Lung microvascular endothelial cell (primary cell): ENCODE data around the gene TESPA1. TPM values are rescaled to one million over a fixed set of nuclear protein-coding genes. Genes with fewer than 3 reads are reported as not detected.
"Not testable (repeated sequence)": the region's sequence is repeated elsewhere in the genome, so short reads cannot be mapped to it uniquely, and the experiment has no call there.

Experiments
- DNase-seq, 2 donors: peaks; one replicate each; pipeline versions ENCODE4 v3.0.0 to v3.0.0-alpha.2; 2010; ENCODE audit warnings: low read depth in 2 of 2
- total RNA-seq: library from RNA; depleted of rRNA; stranded (reverse); fragments of >200 nt; gene quantifications from 2 replicates; pipeline ENCODE4 v1.2.1, GENCODE V29; 2014

The TESPA1 gene
- total RNA-seq, 1 donor from 2014 or later: not detected

DNA sequence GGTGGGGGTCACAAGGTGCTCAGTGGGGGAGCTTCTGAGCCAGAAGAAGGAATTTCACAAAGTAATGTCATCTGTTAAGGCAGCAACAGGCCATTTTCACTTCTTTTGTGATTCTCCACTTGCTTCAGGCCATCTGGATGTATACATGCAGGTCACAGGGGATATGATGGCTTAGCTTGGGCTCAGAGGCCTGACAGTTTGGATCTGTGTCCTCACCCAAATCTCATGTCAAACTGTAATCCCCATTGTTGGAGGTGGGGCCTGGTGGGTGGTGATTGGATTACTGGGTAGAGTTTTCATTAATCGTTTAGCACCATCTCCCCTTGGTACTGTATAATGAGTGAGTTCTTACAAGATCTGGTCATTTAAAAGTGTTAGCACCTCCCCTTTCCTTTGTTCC lies 36.4 kb downstream of the TESPA1 start:
- DNase-seq: no peak

- no peak for DNase-seq
Measured at GRCh38 chr12:54945082-54945481, 39.5 kb downstream of the TESPA1 start.

DNA sequence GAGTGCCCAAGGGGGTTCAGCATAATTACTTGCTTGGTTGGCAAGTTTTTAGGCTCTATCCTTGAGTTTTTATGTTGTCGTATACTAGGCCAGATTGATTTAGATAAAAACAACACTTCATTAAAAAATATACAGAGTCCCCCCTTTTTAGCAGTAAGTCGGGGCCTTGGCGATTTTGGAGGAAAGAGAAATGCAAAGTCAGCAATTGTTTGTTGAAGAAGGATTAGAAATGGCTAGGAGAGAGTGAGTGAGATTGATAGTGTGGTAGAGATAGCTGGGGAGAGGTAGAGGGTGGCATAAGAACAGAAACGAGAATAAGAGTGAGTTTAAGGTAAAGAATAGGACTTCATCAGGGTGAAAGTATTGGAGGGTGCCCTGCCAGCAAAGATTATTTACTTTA lies 41.3 kb downstream of the TESPA1 start:
- not testable (repeated sequence) for DNase-seq

DNA sequence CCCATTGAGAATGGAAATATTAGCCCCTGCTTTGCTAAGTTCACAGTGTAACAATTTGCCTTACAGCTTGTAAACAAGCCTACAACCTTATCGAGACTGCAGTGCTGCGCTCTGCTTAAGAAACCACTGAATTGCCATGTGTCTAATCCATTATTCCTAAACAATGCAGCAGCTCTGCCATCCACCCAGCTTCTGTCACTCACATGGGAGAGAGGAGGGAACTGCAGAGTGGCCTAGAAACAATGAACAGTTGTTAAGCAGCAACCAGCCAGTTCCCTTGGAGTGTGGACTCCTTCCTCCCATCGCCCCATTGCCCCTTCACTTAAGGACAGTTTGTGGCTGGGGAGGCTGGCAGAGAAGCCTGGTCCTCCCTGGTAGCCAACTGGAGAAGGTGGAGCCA lies 42.9 kb downstream of the TESPA1 start:
- no peak for DNase-seq

DNA sequence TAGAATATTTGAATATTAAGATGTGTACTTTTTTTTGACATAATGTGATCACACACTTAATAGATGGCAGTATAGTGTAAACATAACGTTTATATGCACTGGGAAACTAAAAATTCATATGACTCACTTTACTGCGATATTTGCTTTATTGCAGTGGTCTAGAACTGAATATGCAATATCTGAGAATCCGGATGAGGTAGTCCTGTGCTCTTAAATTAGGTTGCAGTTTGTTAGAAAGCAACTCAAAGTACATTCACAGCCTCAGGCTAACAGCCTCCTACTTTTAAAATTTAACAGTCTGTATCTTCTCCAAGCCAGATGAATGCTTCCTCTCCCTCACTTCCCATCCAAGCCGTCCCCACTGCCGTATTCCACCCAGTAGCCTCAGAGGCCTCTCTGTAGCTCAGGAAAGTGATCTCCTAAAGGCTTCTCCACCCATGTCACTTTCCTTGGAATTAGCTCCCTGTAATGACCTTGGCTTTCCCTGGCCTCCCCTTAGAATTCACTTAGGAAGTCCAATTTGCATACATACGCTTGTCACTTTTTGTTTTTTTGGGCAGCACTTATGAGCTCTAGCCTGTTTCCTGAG lies 43.7 kb downstream of the TESPA1 start:
- no peak for DNase-seq

DNA sequence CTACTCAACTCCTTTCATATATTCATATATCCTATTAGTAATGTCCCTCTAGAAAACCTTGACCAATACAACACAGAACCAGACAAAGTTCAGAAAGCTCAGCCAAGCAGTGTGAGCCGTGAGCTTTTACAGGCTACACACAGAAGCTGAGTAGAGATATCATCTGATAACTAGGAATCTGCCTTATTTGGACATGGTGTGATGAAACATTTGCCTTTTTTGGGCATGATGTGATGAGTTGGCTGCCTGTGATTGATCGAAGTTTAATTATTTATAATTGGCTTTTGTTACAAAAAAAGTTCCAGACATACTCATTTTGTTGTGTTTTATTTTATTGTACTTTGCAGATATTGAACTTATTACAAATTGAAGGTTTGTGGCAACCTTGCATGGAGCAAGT lies 46.6 kb downstream of the TESPA1 start:
- no peak for DNase-seq

DNA sequence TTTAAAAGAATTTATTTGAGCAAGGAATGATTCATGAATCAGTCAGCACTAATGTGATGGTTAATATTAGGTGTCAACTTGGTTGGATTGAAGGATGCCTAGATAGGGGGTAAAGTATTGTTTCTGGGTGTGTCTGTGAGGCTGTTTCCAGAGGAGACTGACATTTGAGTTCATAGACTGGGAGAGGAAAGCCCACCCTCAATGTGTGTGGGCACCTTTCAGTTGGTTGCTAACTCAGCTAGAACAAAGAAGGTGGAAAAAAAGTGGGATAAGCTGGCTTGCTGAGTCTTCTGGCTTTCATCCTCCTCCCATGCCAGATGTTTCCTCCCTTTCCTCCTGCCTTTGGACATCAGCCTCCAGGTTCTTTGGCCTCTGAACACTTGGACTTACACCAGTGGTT lies 47.2 kb downstream of the TESPA1 start:
- peak in 1 of 2 donors; percentile 23 for DNase-seq

DNA sequence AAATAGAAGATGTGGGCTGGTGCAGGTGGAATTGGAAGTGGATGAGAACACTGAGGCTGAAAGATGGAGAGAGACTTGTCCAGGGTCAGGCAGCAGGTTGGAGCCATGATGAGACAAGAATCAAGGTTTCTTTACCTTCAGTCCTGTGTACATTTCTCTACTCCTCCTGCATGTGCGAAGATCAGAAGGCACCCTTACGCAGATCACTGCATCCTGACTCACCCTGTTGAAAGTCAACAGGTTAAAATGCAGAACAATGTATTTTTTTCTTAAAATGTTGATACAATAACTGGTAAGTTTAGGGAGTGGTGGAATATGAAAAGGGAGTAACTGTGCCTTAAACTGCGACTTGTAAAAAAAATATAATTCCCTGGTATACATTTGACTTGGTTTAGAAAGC lies 47.8 kb downstream of the TESPA1 start:
- no peak for DNase-seq

DNA sequence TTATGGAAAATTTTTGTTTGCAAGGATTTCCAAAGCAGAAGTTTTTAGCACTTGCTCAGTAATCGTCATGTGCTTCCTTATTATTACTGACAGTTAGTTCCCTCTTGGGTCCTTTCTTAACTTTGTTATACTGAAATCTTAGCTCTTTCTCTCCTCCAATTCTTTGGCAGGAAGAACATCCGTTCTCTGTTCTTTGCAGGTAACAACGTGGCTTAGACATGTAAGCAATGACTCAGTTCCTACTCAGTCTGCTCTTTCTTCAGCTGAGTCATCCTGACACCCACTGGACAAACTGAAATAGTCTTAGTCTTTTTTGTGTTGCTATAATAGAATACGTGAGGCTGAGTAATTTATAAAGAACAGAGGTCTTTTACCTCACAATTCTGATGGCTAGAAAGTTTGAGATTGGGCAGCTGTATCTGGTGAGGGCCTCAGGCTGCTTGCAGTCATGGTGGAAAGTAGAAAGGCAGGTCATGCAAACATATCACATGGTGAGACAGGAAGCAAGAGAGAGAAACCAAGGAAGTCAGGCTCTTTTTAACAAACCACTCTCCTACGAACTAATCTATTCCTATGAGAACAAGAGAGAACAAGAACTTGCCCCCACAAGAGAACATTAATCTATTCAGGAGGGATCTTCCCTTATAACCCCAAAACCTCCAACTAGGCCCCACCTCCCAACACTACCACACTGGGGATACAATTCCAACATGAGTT lies 49.2 kb downstream of the TESPA1 start:
- DNase-seq: peak; percentile 17 to 94

DNA sequence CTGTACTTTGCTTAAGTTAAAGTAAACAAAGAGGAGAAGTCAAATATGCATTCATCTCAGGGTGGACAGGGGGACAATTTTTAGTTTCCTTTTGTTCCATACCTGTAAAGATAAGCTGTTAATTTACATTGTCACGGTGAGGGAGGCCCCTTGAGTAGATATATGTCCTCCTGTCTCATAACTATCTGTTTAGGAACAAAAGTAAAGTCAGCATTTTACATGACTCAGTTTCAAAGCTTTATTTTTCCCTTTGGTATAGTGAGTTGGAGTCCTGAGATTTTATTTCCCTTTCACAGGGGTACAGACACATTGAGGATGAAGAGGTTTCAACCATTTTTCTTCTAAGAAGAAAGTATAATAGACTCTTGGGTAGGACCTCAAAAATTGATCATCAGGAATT lies 50.1 kb downstream of the TESPA1 start:
- DNase-seq: no peak

GRCh38 chr12:54933376-54933775 lies 51.2 kb downstream of the TESPA1 start:
- peak in 1 of 2 donors; percentile 32 for DNase-seq

GRCh38 chr12:54932691-54933090 lies 51.9 kb downstream of the TESPA1 start:
- no peak for DNase-seq

- DNase-seq: no peak
Measured at GRCh38 chr12:54932038-54932437, 52.5 kb downstream of the TESPA1 start.

- no peak for DNase-seq
Measured at GRCh38 chr12:54929998-54930397, 54.6 kb downstream of the TESPA1 start.

DNA sequence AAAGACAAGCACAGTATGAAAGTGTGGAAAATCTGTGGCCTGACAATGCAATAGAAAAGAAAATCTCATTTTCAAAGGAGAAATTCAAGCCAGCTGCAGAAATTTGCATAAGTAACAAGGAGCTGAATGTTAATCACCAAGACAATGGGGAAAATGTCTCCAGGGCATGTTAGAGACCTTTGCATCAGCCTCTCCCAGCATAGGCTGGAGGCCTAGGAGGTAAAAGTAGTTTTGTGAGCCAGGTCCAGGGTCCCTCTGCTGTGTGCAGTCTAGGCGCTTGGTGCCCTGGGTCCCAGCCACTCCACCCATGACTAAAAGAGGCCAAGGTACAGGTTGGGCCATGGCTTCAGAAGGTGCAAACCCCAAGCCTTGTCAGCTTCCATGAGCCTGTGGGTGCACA lies 58.3 kb downstream of the TESPA1 start:
- DNase-seq: no peak

- DNase-seq: no peak
Measured at GRCh38 chr12:54924972-54925707, 59.4 kb downstream of the TESPA1 start.

DNA sequence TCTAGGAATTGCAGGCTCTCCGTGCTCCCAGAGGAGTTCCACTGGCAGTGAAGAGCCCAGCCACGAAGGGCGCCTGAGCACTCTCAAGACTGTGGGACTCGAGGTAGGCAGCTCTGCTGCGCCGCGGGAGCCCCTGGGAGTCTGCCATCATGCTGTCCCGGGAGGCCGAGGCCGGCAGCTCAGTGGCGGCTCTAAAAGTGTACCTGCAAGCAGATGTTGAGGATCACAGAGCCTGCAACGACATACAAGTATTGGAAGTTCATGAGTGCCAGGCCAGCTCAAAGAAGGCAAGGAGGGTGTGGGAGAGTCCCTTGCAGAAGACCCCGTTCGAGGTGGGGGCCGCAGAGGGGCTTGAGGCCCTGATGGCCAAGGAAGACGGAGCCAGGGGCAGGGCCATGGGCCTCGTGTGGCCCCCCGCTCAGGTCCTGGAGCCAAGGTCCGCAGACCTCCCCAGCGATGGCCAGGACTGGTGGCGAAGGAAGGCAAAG lies 67.5 kb downstream of the TESPA1 start:
- no peak for DNase-seq

Other genes starting within 250 kb of the TESPA1 start
- not detected in 2 replicates for gene MUCL1, start 130.2 kb downstream of the TESPA1 start, total RNA-seq
- not detected in 2 replicates for gene NEUROD4, start 35.2 kb upstream of the TESPA1 start, total RNA-seq
- not detected in 2 replicates for gene OR9K2, start 141.6 kb upstream of the TESPA1 start, total RNA-seq
- gene OR10A7, start 236.3 kb upstream of the TESPA1 start, total RNA-seq: not detected in 2 replicates